GM12892 (cell line): Measurements from ENCODE around the gene PTPRS.

Experiments used
- POLR2A ChIP-seq: IDR thresholded peaks from 2 replicates; pipeline ENCODE4 v1.6.1; 2011; ENCODE audit warnings: low read depth, low read length, control low read depth
- TAF1 ChIP-seq: IDR thresholded peaks from 2 replicates; pipeline ENCODE4 v1.6.1; 2011; ENCODE audit warnings: low read depth, mild to moderate bottlenecking, control low read depth, low read length, borderline replicate concordance

GRCh38 chr19:5372572-5373200, 32.1 kb upstream of the PTPRS start:
- TF ChIP-seq TAF1: no peak
- TF ChIP-seq POLR2A: no peak
